NK-92 (cell line): ENCODE measurements around the gene CCDC172.

Experiments used
- DNase-seq: peaks from one replicate; lab custom pipeline; 2025; ENCODE audit not compliant: unreplicated experiment; lab: John Stamatoyannopoulos, UW

Gene CCDC172

DNA sequence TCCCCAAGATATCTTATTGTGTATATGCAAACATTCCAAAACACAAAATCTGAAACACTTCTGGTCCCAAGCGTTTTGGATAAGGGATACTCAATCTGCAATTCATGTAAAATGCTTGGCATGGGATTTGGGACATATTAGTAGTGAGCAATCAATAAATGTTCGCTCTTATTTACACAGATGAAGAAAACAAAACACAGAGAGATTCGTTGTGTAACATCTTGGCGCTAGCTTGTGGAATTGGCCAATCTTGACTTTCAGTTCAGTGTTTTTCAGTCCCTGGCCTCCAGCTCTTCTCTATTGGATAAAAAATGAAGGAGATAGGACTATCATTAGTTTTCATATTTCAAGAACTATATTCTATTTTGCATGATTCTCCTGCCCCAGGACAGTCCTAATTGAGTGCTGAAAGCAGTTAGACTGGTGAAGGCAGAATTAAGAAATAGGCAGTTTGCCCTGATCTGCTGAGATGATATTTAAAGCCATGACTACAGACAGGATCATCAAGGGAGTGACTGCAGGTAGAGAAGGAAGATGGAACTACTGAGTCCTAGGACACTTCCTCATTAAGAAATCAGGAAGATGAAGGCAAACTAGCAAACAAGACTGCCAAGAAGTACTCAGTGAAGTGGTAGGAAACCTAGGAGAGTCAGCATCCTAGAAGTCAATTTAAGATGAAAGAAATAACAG lies 105.2 kb downstream of the CCDC172 start:
- no peak for DNase-seq
